Stimulated activated CD8-positive, alpha-beta memory T cell treated with anti-CD3 and anti-CD28 coated beads, Interleukin-4, amount 100 ng/mL, for 4 hours (primary cell): ENCODE data around the gene TLE3.

Experiments used
- DNase-seq, 2 donors: peaks; one replicate each; pipeline ENCODE4 v3.0.0-alpha.2; 2020; ENCODE audit warnings: low read depth in 2 of 2, low spot score in 1 of 2

The TLE3 gene

DNA sequence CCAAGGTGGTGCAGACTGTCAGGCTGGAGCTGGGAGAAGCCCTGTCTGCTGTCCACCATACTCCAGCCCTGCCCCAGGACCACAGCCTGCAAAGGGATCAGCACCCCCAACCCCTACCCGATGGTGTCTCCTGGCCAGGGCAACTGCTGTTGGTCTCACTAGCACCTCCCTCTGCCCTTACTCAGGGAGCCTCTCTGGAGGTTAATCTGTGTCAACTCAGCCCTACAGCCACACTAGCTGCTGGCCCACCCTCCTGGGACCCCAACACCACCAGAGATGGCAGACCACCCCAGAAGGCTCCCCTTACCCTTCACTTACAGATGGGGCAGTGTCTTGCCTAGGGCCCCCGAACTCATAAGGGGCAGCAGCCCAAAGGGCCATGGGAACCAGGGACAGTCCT is 65.2 kb downstream of the TLE3 start:
- no peak for DNase-seq

DNA sequence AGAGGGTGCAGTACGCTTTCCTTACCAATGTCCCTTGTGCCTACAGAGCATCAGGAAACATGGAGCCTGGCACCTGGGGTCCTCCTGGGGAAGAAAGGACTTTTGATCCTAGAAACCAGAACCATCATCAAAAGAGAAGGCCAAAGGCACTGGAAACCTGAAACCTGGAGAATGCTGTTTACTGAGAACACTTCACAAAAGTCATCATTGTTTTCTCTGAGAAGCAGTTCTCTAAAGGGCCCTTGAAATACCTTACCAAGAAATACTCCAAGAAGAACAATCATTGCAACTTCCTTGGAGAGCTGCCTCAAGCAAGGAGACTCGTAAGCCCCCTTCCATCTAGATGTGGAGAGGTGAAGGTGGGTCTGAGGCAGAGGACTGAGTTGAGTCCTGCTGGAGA is 66.0 kb downstream of the TLE3 start:
- DNase-seq, result no peak

DNA sequence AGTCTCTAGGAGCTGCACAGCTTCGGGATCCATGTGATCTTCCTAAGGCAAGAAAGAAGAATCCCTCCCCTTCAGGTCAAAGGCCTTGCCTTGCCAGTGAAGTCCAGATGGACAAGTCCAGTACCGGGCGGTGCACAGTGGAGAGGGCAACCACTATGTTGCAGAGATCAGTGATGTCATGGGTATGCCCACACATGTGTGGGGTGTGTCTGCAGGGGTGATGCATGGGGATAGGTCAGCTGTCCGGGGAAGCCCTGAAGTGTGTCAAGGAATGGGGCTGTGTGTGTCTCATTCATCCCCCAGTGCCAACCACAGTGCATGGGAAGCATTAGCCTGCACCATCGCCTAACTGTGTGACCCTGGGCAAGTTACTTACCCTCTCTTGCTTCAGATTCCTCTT is 66.5 kb downstream of the TLE3 start:
- no peak for DNase-seq

DNA sequence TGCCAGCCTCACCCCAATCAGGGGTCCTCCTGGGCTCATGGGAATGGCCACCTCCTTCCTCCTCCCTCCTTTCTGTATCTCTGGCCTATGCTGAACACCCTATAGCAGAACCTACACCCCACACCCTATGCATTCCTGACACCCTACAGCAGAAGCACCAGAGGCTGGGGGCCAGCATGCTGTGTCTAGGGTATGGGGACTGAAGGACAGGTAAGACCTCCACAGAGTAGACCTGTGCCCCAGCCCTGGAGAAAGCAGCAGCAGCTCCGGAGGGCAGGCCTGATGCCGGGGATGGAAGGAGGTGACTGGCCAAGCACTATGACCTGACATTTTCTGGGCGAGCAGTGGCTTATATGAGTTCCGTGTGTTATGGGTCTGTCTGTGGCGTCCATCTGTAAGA is 66.9 kb downstream of the TLE3 start:
- no peak for DNase-seq

DNA sequence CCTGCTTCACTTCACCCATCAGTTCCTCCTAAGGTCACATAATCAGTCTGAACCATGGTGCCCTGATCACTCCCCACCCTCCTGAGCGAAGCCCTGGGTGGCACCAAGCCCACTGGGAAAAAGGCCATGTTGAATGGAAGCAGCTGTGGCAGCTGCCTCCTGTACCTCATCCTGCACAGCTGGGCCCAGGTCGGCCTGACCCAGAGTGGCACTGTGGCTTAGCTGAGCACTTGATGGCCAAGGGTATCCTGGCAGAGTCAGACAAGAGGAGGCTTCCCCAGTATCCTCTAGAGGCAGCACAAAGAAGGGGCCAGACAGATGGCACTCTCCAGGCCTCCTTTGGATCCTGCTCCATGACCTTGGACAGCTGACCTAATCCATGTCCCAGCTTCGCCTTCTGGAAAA is 68.4 kb downstream of the TLE3 start:
- DNase-seq, result no peak

DNA sequence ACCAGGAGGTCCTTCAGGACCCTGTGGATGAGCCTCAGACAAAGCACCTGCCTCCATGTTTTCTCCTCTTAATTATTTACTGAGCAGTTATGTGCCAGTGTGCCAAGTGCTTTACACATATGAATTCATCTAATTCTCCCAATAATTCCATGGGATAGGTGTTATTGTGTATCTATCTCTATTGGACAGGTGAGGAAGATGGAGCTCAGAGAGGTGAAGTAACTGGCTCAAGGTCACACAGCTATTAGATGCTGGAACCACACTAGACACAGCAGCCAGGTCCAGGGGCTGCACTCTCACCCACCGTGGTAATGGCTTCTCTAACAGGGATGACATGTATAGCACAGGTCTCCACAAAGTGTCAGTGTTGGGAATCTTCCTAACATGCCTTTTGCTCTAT is 70.2 kb downstream of the TLE3 start:
- DNase-seq, result no peak

DNA sequence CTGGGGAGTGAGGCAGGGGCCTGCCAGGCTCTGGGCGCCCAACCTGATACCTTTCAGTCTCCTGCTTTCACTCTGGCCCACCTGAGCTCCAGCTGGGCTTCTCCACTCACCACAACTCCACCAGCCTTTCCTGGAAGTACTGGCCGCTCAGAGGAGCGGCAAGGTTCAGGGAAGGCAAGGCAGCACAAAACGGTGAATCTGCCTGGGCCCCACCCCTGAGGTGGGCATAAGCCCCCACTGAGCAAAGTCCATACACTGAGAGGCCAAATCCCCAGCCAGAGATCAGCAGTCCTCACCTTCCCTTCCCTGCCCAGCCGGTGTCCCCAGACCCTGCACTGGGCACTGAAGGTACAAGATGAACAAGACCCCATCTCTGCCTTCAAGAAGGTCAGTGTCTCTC is 70.7 kb downstream of the TLE3 start:
- DNase-seq, result no peak

DNA sequence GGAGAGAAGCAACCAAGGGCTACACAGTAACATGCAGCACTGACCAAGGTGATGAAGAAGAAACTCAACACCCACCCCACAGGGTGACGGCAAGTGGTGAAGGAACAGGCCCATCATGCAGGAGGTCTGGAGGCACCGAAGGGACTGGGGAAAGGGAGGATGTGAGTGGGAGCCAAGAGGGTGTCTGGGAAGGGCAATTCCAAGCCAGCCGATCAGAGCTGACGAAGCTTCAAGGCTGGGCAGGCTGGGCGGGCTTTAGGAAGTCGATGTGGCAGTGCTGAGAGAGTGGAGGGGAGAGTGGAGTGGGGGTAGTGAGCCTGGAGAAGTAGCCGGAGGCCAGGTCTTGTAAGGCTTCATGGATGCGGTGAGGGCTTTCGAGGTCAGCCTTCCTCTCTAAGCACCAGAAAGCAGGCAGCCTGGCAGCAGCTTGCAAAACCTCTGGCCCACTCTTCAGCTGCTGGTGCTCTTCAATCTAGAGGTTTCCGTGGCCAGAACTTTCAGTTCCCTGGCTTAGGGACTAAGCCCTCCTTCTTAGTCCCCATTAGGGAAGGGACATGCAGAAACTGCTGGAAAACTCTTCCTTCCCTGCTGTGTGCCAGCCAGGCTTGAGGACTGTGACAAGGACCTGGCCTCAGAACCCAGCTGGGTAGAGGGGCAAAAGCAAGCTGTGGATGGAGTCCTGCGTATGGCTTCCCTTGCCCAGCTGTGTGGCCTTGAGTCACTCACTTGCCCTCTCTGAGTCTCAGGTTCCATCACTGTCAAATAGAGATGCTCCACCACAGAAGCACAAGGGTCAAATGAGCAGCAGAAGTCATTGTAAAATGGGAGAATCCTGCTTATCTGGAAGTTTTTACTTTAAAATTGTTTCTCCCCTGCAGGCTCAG is 72.1 kb downstream of the TLE3 start:
- DNase-seq, result no peak

DNA sequence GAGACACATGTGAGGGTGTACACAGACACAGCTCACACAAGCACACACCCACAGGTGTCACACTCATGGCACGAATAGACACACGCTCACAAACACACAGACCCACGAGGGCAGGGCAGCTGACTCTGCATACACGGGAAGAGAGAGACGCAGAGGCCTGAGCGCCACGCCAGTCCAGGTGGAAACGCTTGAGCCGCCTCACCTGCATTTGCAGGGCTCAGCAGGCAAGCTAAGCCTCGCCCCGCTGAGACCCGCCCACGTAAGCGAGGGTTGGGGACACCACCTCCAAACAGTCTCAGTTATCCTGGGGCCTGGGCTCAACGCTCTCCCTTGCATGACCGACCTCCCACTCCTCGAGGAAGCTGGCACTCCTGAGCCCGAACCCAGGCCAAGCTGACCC is 73.2 kb downstream of the TLE3 start:
- DNase-seq, result no peak

DNA sequence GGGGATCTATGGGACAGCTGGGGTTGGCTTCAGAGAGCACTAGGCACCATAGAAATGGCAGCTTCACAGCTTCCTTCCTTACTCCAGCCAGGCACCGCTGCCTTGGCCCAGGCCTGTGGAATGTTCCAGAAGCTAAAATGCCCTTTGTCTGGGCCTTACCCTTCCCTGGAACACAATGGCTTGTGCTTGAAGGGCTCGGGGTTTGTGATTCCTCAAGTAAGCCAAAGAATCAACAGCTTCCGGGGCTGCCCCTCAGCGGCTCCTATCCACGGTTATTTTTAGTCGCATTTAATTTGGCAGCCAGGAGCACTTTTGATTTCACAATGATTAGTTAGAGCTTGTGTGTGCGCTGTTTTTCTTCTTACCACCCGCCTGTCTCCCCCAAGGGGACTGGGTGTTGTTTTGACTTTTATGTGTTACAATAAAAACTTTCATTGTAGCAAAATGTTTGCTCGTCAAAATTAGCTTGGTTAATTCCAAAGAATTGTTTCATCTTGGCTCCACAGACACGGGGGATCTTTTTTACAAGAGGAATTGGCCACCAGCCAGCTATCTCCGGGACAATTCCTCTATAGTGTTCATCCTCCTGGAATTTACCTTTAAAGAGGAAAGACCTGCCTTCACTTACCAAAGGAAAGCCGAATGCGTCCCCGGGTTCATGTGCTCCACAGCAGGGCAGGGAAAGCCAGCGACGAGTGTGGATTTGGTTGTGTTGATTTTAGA is 73.8 kb downstream of the TLE3 start:
- DNase-seq, result no peak

DNA sequence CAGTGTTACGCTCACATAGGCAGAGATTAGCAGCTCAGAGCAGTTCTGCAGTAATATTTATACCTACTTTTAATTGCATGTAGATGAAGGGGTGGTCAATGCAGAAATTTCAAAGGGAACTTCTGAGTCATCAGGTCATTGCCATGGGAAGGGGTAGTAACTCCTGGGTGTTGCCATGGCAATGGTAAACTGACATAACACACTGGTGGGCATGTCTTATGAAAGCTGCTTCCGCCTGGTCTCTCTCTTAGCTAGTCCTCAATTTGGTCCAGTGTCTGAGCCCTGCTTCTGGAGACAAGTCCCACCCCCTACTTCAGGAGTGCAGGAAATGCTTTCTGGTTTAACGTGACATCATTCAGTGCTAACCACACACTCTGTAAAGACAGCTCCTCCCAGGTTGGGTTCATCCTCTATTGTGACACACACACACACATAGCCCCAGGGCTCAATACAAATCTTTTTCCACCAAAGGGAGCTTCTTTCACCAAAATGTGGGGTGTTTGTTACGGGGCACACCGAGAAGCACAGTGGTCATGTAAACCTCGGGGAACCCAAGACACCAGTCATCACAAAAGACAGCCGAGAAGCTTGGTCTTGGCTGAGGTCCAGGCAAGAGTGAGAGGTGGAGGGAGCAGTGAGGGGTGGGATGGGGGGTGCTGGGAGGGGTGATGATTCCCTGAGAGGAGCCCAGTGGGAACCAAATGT is 74.5 kb downstream of the TLE3 start:
- peak; percentile 12 to 31 for DNase-seq

DNA sequence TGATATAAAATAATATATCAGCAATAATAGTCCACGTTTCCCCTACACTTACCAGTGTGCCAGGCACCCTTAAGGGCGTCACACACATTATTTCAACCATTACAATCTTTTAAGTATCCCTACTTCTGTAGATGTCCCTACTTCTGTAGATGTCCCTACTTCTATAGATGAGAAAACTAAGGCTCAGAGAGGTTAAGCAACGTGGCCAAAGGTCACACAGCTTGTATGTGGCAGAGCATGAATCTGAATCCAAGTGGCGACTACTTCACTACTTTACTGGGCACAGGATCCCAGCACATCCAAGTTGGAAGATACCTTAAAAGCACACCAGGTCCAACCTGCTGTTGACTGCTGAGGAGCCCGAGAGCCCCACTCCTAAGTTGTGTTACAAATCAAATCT is 77.5 kb downstream of the TLE3 start:
- DNase-seq, result no peak

DNA sequence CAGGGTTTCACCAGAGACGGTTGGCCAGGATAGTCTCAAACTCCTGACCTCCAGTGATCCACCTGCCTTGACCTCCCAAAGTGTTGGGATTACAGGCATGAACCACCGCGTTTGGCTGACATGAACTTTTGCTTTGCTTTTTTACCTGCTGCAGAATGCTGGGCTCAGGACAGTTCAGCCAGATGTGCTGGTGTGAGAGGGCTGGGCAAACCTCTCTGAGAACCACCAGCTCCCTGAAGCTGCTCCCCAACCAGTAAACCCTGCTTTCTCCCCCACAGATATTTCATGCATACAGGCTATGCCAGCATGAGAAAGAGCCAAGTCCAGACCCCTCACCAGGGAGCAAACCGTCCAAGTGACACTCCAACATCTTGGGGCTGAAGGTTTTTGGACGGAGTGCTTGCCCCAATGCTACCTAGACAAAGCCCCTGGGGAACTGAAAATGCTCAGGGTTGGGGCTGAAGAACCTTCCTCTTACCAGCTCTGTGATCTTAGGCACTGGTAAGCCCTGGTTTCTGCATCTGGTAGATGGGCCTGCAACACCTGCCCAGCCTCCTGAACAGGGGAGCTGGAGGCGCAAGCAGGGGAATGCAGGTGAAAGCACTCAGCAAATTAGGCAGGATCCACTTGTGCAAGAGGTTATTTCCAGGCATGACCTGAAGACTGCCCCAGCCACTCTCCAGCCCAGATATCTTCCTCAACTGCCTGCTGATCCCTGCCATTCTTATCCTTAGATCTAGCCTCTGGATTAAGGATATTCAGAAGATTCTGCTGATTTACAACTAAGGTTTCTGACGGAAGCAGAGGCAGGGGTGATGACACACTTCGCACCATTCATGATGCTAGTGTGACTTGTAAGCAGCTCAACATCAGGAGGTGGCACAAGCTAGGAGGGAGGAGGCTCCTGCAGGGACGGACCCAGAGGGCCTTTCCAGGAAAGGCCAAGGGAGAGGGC is 78.8 kb downstream of the TLE3 start:
- DNase-seq, result no peak

DNA sequence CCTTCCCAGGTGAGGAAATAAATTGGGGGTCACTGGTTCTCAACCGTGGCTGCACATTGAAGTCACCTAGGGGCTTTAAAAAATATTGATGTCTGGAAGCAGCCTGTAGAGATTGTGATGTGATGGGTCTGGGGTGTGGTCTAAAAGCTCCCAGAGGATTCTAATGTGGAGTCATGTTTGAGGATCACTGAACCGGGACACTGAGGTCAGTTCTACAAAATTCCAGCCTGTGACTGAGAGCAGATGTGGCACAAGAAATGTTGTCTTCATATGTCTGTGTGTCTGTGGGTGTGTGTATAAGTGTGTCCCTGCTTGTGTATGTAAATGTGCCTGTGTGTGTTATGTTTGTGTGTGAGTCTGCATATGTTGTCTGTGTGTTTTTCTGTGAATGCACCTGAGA is 79.9 kb downstream of the TLE3 start:
- DNase-seq, result no peak

DNA sequence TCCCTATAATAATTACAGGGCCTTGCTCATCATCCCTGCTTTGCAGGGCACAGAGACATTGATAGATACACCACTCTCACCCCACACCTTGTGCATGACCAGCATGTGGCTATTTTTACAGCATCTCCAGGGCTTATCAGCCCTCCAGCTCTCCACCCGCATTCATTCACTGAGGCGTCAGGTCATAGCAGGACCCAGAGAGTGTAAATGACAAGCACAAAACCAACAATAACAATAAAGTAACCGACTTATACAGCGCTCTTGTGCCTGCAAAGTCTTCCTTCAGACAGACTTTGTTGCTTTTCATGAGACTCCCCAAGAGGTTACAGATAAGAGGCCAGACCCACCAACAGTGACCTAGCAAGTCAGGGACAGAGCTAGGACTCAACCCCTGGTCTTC is 80.7 kb downstream of the TLE3 start:
- DNase-seq, result no peak

DNA sequence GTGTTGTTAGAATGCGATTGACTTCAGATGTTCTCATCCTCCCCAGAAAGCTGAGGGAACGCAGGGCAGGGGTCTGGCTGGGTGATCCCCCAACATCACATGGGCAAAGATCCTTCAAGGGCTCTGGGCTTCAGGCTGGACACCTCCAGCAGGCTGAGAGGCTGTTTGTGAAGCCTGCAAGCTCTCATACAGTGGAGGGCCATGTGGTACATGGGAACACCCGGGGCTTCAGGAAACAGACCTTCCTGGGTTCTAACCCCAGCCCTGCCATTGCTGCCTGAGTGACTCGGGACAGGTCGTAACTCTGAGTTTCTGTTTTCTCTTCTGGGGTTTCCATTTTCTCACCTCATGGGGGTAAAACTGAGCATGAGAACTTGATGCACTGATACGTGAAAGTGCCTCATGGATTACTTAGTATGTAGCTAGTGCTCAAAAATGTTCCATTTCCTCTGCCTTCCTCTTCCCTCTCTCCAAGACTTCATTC is 81.2 kb downstream of the TLE3 start:
- no peak for DNase-seq

DNA sequence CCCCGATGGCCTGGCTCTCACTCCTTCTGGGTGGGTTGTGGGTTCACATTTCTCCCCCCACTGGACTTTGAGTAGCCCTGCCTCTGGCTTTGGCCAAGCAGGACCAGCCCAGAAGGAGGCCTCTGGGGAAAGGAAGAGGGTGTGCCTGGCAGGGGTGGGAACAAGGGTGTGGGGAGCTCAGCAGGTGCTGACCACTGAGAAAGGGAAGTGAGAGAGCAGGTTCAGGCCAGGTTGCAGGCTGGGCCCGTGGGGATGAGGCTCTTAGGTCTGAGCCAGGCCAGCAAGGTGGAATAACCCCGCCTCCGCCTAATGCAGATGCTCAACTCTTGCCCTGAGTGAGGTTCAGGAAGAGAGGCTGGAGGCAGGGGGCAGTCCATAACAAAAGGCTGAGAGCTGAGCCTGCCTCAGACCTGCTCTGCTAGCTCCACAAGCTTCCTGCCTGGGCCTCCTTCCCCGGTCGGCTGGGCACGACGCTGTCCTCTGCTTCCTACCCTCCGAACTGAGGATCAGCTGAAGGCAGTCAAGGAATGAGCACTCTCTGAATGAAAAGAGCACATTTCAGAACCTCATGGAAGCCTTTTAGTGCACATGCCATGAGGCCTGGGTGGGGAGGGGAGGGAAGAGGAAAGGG is 82.7 kb downstream of the TLE3 start:
- DNase-seq, result no peak

DNA sequence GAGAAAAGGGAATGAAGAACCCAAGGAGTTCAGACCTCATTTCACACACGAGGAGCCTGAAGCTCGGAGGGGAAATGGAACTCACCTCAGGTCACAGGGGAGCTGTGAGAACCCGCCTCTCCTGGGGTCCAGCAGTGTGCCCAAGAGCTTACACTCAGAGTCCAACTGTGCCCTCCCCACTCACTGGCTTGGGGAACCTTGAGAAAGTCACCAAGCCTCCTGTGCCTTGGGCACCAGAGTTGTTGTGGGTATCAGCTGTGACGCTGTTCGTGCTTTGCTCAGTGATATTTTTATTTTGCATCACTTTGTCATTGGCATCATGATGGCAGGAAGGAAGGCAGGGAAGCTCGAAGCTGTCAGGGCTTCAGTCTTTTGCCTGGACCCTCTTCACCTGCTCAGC is 83.4 kb downstream of the TLE3 start:
- DNase-seq, result no peak

DNA sequence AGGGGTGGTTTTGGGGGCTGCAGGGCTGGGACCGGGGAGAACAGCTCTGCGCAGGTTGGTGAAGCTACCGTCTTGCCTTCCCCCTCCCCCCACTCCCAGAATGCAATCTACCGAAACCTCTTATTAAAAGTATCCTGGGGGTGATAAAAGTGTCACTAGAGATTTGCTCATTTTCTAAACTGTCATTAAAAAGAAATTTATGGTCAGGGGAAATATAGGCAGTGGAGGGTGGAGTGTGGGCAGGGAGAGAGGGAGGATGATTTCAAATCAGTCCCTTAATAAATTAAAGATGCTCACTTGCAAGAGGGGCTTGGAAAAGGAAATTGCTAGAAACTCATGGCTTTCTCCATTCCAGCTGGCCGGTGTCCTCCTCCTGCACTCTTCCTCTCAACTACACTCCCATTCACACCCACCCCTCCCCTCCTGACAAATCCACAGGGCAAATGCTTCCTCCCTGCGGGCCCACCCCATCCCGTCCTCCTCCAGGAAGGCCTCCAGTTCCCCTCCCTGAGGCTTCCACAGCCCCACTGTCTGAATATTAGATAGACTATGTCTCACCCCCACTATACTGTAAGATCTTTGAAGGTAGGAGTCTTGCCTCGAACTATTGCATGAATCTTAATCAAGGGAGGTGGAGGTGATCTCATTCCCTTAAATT is 83.9 kb downstream of the TLE3 start:
- no peak for DNase-seq

DNA sequence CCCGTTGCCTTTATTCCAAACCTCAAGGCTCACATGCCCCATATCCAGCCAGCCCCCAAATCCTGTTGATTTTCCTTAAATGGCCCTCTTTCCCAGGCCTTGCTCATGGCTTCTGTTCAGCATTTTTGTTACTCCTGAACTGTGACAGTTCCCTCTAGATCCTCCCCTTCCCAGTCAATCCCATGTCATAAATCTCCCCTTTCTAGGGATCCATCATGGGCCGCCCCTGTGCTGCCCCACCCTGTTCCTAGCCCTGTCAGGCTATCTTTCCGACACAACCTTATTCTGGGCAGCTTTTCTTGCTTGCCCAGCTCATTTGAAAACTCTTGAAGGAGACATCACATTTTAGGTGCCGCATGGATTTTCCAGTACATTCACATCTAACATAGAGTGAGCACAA is 84.8 kb downstream of the TLE3 start:
- no peak for DNase-seq
